T-helper 17 cell (primary cell): ENCODE data around the gene DCST1. TPM values are rescaled to one million over a fixed set of nuclear protein-coding genes. Genes with fewer than 3 reads are reported as not detected.
A peak's percentile ranks its signal among the peaks of the same experiment; 100 is the strongest.

Experiments
- ATAC-seq: fragments of 150-1000 bp; cut with Tn5 transposase; 2 replicates; pipeline ENCODE4 v1.10.0; 2021; ENCODE audit warnings: mild to moderate bottlenecking, moderate library complexity
- DNase-seq, 3 donors: peaks; one replicate each; pipeline versions ENCODE4 v3.0.0 to v3.0.0-alpha.2; 2020 to 2021
- H3K9me3 ChIP-seq: one replicate; pipeline ENCODE4 v1.7.0; 2013; ENCODE audit warnings: low read length, mild to moderate bottlenecking; ENCODE audit not compliant: control insufficient read depth, poor library complexity, severe bottlenecking
- H3K27ac Mint-ChIP-seq: one replicate; pipeline ENCODE4 v1.8.0; 2022; ENCODE audit warnings: mild to moderate bottlenecking, moderate library complexity, mixed read lengths
- H3K27me3 Mint-ChIP-seq: one replicate; pipeline ENCODE4 v1.8.0; 2022; ENCODE audit warnings: mixed read lengths
- H3K36me3 Mint-ChIP-seq: one replicate; pipeline ENCODE4 v1.8.0; 2022; ENCODE audit warnings: low read depth, mixed read lengths
- H3K4me1 Mint-ChIP-seq: one replicate; pipeline ENCODE4 v1.8.0; 2022; ENCODE audit warnings: mild to moderate bottlenecking, mixed read lengths
- H3K4me3 Mint-ChIP-seq: one replicate; pipeline ENCODE4 v1.8.0; 2022; ENCODE audit warnings: mild to moderate bottlenecking, moderate library complexity, mixed read lengths
- total RNA-seq, 4 donors: library from RNA in 2 of 4; stranded (reverse) in 2 of 4; gene quantifications; one replicate each; pipeline ENCODE4 v1.2.3 and lab custom pipeline; 2022 to 2026

Gene DCST1
- total RNA-seq, 2 donors from 2014 or later: 0.23 to 0.57 TPM

DNA sequence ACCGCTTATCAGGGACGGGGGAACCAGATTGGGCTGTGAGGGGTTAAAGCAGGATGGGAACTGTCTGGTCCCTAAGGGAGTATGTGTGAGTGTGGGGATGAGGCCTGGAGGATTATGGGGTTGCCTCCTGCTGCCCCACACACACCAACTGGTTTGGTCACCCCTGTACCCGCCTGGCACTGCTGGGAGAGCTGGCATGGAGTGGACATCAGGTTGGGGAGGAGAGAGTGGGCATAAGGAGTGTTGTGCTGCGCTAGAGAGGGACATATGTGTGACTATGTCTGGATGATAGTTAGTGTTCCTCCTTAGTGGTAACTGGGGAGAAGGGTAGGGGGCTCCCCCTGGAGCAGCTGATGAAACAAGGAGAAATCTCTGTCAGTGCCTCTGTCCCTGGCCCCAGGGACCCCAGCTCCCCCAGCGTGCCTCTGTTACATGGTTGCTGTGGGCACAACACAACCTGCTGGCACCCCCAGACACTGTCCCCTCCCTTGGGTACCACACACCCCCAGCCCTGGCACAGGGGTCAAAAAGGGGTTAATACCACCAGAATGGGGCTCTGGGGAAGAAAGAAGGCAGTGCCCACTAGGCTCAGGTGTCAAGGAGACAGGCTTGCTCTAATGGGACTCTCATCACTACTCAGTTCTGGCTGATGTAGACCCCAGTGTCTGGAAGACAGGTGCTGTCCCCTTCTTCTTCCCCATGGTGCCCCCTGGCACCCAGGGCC, 29.1 kb upstream of the DCST1 start:
- H3K9me3 ChIP-seq: no peaks in the 10 kb centered on the region
- H3K4me1 Mint-ChIP-seq: peaks cover 47% of the 10 kb centered on the region
- H3K36me3 Mint-ChIP-seq: peaks cover 6% of the 10 kb centered on the region
- no peaks in the 10 kb centered on the region for H3K27me3 Mint-ChIP-seq
- no peak for ATAC-seq
- peak overlapping the region; percentile 99 for H3K4me3 Mint-ChIP-seq
- DNase-seq: no peak
- peak overlapping the region; percentile 96 for H3K27ac Mint-ChIP-seq

DNA sequence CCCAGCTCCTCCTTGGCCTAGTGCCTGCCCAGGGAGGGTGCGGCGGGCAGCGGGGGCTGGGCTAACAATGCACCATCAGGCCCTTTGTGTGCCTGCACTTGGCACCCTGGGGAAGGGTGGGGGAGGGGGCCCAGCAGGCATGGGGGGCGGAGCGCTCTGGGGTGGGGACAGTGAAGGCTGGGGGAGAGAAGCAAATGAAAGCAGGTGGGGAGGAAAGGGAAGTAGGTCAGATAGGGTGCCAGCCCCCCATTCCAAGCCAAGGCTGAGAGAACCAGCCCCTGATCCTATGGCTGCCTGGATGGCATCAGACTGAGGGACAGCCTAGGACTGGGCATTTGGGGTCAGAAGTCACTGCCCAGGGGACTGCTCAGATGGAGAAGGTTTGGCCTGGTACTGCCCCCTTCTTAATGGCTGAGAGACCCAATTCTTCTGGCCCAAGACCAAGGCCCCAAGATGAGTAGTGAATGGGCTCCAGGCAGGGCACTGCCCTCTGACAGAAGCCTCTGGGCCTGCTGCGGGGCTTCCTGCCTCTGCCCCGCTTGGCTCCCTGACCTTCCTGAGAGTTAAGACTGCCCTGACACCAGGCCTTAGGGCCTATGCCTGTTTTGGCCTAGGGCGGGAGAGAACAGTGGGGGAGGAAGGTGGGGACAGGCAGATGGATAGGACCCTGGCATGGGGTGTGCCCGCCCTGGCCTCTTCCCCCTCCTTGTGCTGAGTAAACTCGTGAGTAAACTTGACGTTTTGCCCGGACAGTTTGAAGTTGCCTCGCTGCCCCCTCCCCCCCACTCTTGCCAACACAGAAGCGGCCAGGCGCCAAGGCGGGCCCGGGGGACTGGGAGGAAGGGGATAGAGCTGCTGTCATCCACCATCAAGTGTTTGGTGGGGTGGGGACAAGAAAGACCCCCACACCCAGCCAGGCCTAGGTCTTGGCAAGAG, 28.3 kb upstream of the DCST1 start:
- H3K9me3 ChIP-seq: no peaks in the 10 kb centered on the region

DNA sequence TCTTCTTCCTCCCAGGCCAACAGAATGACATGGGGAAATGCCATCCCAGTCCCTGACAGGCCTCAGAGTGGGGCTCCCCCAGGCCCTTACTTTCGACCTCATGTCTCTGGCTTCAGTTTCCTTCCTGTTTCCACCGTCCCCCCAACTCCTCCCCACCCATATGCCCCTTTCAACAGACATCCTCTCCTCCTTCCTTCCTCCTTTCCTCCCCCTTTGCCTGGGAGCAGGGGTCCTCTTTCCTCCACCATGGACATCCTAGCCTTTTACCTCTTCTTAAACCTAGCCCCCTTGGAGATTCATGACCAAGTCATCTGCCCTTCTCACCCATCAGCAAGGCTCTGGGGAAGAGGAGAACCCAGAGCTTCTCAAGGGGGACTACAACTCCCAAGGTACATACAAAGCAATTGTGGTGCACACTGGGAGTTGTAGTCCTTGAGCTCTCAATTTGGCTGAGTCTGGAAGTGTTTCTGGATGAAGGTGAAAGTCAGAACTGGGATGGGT, 27.0 kb upstream of the DCST1 start:
- peak overlapping the region; percentile 78 for H3K4me3 Mint-ChIP-seq
- DNase-seq: no peak
- peaks cover 10% of the 10 kb centered on the region for H3K36me3 Mint-ChIP-seq
- peaks cover 54% of the 10 kb centered on the region for H3K4me1 Mint-ChIP-seq
- no peaks in the 10 kb centered on the region for H3K27me3 Mint-ChIP-seq
- peak overlapping the region; percentile 96 for H3K27ac Mint-ChIP-seq
- H3K9me3 ChIP-seq: no peaks in the 10 kb centered on the region
- ATAC-seq: peak; percentile 44

More for the DNA sequence above, 28.3 kb upstream of the DCST1 start:
- Mint-ChIP-seq H3K4me3 (peak overlapping the region; percentile 99), H3K36me3 (peaks cover 10% of the 10 kb centered on the region), H3K4me1 (peaks cover 48% of the 10 kb centered on the region), H3K27ac (peak overlapping the region; percentile 96), H3K27me3 (no peaks in the 10 kb centered on the region)
- ATAC-seq (no peak), DNase-seq (peak in 1 of 3 donors; percentile 37)

DNA sequence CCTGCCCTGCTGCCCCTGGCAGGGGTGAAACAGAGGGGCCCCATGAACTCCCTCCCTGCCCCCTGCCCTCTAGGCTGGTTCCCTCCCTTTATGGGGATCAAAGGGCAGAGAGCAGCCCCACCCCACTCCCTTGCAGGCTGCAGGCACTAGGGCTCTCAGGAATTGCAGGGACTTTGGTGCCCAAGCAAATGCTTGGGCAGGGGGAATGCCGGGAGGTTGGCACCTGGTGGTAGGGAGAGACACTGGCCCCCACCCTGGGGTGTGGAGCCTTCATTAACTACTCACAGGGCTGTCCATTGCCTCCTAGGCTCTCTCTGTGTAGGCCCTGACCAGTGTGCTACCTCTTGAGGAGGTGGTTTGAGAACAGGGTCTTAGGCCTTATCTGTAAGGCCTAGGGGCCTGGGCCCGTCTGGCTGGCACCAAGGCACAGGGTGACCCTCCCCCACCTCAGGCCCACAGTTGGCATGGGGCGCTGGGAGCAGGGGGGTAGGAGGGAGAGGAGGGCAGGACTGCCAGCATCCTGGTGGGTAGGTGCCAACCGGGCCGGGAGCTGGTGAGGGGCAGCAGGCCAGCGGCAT, 26.3 kb upstream of the DCST1 start:
- H3K27ac Mint-ChIP-seq: peak overlapping the region; percentile 96
- H3K27me3 Mint-ChIP-seq: no peaks in the 10 kb centered on the region
- H3K9me3 ChIP-seq: no peaks in the 10 kb centered on the region
- H3K4me1 Mint-ChIP-seq: peaks cover 58% of the 10 kb centered on the region
- ATAC-seq: no peak
- peak overlapping the region; percentile 98 for H3K4me3 Mint-ChIP-seq
- DNase-seq: no peak
- H3K36me3 Mint-ChIP-seq: peaks cover 10% of the 10 kb centered on the region

DNA sequence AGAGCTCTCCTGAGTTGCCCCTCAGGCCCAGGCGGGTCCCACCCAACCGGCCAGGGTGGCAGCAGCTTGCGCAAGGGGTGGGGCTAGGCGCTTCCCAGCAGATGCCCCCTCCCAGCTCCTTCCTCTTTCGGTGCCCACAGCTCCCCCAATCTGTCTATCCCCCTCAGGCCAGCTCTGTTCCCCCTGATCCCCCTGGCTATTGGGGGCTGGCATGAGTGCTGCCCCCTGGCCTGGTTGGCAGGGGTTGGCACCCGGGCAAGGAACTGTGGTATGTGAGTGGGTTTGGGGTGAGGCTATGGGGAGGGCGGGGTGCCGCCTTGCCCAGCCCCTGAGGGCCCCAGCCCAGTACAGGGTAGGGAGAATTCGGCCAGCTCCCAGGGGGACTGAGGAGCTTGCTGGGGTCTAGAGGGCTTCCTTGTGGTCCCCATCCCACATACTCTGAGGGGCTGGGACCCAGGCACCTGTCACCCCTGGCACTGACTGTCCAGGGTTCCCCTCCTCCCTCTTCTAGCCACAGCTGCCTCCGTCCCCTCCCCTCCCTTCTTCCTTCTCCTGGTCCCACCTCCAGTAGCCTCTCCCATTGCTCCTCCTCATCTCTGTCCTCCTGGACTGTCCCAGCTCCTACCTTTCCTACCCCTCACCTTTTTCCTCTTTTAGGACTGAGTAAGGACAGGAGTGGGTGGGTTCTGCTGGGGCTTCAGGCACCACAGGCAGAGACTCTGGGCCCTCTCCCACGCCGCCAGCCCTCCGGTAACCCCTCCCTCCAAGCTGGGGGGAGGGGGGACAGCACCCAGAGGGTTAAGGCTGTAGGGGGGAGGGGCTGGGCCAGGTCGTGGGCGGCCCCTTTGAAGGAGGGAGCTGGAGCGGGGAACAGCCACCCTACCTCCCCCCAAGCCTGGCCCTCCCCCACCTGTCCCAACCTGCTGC, 25.3 kb upstream of the DCST1 start:
- Mint-ChIP-seq H3K27ac (peak overlapping the region; percentile 95), H3K4me3 (peak overlapping the region; percentile 98), H3K36me3 (peaks cover 10% of the 10 kb centered on the region), H3K4me1 (peaks cover 67% of the 10 kb centered on the region), H3K27me3 (no peaks in the 10 kb centered on the region)
- no peaks in the 10 kb centered on the region for H3K9me3 ChIP-seq
- no peak for DNase-seq
- no peak for ATAC-seq

DNA sequence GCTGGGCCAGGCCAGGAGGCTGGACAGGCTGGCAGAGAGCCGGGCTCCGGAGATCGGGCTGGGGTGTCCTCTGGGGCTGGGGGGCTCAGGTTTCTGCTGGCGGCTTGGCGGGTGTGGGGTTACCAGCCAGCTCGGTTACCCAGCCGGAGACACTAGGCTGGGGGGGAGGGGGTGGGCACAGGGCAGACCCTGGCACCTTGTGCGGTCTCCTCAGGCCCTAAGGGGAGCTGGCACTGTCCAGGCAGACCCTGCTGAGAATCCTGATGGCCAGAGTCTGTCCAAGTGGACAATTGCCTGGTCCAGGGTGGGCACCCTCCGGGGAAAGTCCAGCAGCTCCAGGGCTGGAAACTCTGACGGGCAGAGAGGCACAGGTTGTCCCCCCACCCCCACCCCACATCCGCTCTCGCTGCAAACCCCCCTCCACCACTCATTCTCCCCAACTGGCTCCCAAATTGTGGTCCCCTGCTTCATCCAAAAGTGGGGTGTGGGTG, 24.4 kb upstream of the DCST1 start:
- no peak for ATAC-seq
- H3K27ac Mint-ChIP-seq: peak overlapping the region; percentile 95
- no peak for DNase-seq
- peak overlapping the region; percentile 98 for H3K4me3 Mint-ChIP-seq
- no peaks in the 10 kb centered on the region for H3K9me3 ChIP-seq
- peaks cover 72% of the 10 kb centered on the region for H3K4me1 Mint-ChIP-seq
- no peaks in the 10 kb centered on the region for H3K27me3 Mint-ChIP-seq
- H3K36me3 Mint-ChIP-seq: peaks cover 7% of the 10 kb centered on the region

DNA sequence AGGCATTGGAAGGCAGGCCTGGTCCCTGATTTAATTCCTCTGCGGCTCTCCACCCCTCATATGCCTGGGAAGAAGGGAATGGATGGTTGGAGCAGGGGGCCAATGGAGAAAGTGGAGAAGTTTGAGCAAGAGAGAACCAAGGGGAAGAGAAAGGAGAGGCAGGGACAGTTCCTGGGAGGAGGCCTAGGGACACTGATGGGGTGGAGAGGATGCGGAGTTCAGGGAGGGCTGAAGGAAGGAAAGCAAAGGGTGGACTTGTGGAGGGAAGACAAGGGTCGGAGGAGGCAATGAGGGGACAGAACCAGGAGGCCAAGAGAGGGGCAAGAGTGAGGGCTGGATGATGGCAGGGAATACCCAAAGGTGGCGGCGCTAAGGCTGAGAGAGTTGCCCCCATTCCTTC, 23.9 kb upstream of the DCST1 start:
- H3K9me3 ChIP-seq: no peaks in the 10 kb centered on the region
- H3K4me3 Mint-ChIP-seq: peak overlapping the region; percentile 98
- ATAC-seq (no peak), DNase-seq (no peak)
- H3K4me1 Mint-ChIP-seq: peaks cover 69% of the 10 kb centered on the region
- H3K36me3 Mint-ChIP-seq: peaks cover 7% of the 10 kb centered on the region
- H3K27me3 Mint-ChIP-seq: no peaks in the 10 kb centered on the region
- peak overlapping the region; percentile 95 for H3K27ac Mint-ChIP-seq

DNA sequence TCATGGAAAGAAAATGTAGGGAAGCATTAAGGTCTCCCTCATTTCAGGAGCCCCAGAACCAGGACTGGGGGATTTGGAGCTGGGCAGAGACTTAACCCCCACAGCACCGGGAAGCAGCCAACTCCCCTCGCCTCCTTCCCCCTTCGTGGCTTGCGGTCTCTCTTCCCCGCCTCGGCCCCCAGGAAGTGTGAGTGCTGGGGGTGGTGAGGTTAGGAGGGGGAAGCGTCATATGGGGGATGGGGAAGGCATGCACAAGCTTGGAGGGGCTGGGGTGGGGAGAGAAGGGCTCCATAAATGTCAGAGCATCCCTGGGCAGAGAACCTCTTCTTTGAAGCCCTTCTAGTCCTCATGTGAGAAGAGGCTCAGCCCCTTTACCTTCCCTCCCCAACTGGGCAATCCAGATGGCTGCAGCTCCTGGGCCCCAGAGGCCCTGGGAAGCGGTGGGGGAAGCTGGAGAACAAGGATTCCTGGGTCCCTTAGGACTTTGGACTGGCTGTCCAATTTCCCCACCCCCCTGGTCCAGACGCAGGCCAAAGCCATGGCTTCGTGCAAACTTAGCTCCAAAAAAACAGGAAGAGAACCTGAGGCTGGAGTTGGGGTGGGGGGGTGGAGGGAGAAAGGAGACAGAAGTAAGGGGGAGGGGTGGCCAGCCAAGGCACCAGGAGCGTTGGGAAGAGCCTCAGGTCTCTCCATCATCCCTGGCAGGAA, 23.3 kb upstream of the DCST1 start:
- Mint-ChIP-seq H3K4me3 (peak overlapping the region; percentile 98), H3K36me3 (peaks cover 7% of the 10 kb centered on the region), H3K27me3 (no peaks in the 10 kb centered on the region), H3K27ac (peak overlapping the region; percentile 95), H3K4me1 (peaks cover 65% of the 10 kb centered on the region)
- DNase-seq (no peak), ATAC-seq (no peak)
- no peaks in the 10 kb centered on the region for H3K9me3 ChIP-seq

DNA sequence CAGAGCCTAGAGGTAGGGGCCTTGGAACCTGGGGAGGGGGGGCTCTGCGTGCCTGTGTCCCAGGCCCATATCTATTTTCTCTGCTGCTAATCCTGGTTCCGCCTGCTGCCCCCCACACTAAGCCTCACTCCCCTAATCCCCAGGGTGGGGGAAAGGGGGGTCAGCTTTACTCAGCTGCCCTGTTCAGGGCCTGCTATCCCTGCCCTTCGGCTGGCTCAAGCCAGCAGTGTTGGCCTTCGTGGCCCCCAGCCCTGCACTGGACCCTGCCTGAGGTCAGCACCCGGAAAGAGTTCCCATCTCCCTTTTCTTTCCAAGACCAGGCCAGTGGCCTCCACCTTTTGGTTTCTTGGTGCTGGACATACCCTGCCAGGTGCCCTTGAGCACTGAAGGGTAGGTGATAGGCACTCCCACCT, 22.6 kb upstream of the DCST1 start:
- Mint-ChIP-seq H3K4me1 (peaks cover 66% of the 10 kb centered on the region), H3K36me3 (peaks cover 9% of the 10 kb centered on the region), H3K4me3 (peak overlapping the region; percentile 98), H3K27ac (peak overlapping the region; percentile 95), H3K27me3 (no peaks in the 10 kb centered on the region)
- no peak for ATAC-seq
- H3K9me3 ChIP-seq: no peaks in the 10 kb centered on the region
- no peak for DNase-seq

DNA sequence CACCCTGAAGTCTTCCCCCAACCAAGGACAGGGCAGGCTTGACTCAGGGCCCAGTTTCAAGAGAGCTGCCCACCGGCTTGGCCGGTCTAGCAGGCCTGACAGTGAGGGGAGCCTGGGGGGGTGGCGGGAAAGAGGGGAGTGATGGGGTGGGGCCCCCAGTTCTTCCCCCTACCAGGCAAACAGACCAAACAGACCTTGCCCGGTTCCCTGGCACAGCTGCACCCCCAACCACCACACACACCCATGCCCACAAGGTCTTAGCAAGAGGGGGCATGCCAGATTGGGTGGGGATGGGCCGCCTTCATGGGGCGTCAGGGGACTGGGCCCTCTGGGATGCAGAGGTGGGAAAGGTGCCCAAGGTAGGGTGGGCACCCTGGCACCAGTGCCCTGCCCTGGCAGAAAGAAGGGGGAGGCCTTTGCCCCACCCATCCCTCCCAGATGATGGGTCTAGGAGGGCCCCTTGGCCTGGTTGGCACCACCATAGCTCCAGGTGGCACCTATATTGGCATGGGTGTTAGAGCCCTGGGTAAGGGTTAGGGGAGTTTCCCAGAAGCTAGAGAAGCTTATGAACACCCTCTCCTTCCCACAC, 22.1 kb upstream of the DCST1 start:
- no peaks in the 10 kb centered on the region for H3K9me3 ChIP-seq
- H3K4me1 Mint-ChIP-seq: peaks cover 66% of the 10 kb centered on the region
- peak overlapping the region; percentile 98 for H3K4me3 Mint-ChIP-seq
- peak; percentile 49 for ATAC-seq
- no peaks in the 10 kb centered on the region for H3K27me3 Mint-ChIP-seq
- peak overlapping the region; percentile 95 for H3K27ac Mint-ChIP-seq
- peaks cover 9% of the 10 kb centered on the region for H3K36me3 Mint-ChIP-seq
- no peak for DNase-seq

DNA sequence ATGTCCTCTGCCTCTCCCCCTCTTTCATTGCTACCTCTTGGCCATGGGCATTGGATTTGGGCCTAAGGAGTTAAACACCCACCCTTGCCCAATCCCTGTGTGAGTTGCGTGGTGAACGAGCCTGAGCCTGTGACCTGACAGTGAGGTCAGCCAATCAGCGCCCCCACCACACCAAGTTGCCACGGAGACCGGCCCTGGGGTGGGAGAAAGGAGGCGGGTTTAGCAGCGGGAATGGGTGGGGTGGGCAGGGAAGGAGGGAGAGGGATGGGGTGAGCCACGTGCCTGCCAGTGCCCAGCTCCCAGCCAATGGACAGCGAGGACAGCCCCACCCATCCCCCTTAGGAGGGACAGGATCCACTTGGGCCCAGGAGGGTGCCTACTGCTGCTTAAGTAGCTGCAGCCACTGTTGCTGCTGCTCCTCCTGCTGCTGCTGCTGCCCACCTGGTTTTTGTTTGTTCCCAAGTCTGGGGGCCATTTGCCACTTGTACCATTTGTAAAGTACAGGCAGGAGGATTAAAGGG, 21.5 kb upstream of the DCST1 start:
- DNase-seq (no peak), ATAC-seq (peak; percentile 1)
- peaks cover 62% of the 10 kb centered on the region for H3K4me1 Mint-ChIP-seq
- H3K27ac Mint-ChIP-seq: peak overlapping the region; percentile 53
- H3K27me3 Mint-ChIP-seq: no peaks in the 10 kb centered on the region
- H3K9me3 ChIP-seq: no peaks in the 10 kb centered on the region
- peak overlapping the region; percentile 98 for H3K4me3 Mint-ChIP-seq
- H3K36me3 Mint-ChIP-seq: peaks cover 9% of the 10 kb centered on the region
